IMR-90 (cell line): ENCODE results near the gene ZSCAN30. TPM values are rescaled to one million over a fixed set of nuclear protein-coding genes. Genes with fewer than 3 reads are reported as not detected.
A peak's percentile ranks its signal among the peaks of the same experiment; 100 is the strongest.

Source experiments
- ATAC-seq: fragments of 200-7000 bp; cut with Tn5 transposase; 2 replicates; pipeline ENCODE4 v1.9.1; 2020; ENCODE audit warnings: low read depth, mild to moderate bottlenecking, moderate library complexity
- BruUV-seq: library from RNA; stranded (reverse); fragments of 400-500 nt; replicated peaks from 2 replicates; lab custom pipeline; 2021; lab: Mats Ljungman, UMichigan
- CTCF ChIA-PET: fragments of 300-600 bp; formaldehyde crosslinking; extraction: SDS; loops from one replicate; lab custom pipeline; 2021; ENCODE audit warnings: antibody characterized with exemption; lab: Yijun Ruan, JAX
- POLR2A ChIA-PET: fragments of 300-600 bp; sonication (Branson Sonifier 250); formaldehyde crosslinking; loops from one replicate; lab custom pipeline; 2022; ENCODE audit warnings: antibody characterized with exemption; ENCODE audit not compliant: unreplicated experiment; lab: Charles Lee
- DNase-seq: peaks from one replicate; pipeline ENCODE4 v3.0.0; 2013
- H2AFZ ChIP-seq: replicated peaks from 2 replicates; pipeline ENCODE3; 2013; ENCODE audit warnings: low read length, mild to moderate bottlenecking; ENCODE audit not compliant: poor library complexity
- H2AK5ac ChIP-seq: 2 replicates; pipeline ENCODE4 v1.6.1; 2013; ENCODE audit warnings: low read depth, low read length, inconsistent platforms
- H2AK9ac ChIP-seq: replicated peaks from 2 replicates; pipeline ENCODE3; 2013; ENCODE audit warnings: mild to moderate bottlenecking, low read depth, low read length, moderate library complexity; ENCODE audit not compliant: poor library complexity
- H2BK120ac ChIP-seq: 2 replicates; pipeline ENCODE4 v1.6.1; 2013; ENCODE audit warnings: low read depth, low read length, inconsistent platforms
- H2BK15ac ChIP-seq: 3 replicates; pipeline ENCODE4 v1.6.1; 2013; ENCODE audit warnings: low read depth, low read length, inconsistent platforms
- H2BK20ac ChIP-seq: 2 replicates; pipeline ENCODE4 v1.6.1; 2013; ENCODE audit warnings: low read depth, mild to moderate bottlenecking, inconsistent platforms, low read length, moderate library complexity
- H2BK5ac ChIP-seq: 2 replicates; pipeline ENCODE4 v1.6.1; 2013; ENCODE audit warnings: mild to moderate bottlenecking, low read depth, low read length, inconsistent platforms; ENCODE audit not compliant: poor library complexity, severe bottlenecking
- H3K14ac ChIP-seq: replicated peaks from 2 replicates; pipeline ENCODE4 v1.6.1; 2013; ENCODE audit warnings: low read depth, low read length, inconsistent platforms
- H3K18ac ChIP-seq: 2 replicates; pipeline ENCODE4 v1.6.1; 2013; ENCODE audit warnings: low read depth, low read length, control low read depth
- H3K23ac ChIP-seq: 2 replicates; pipeline ENCODE4 v1.6.1; 2013; ENCODE audit warnings: low read depth, low read length, inconsistent platforms
- H3K27ac ChIP-seq: 2 replicates; pipeline ENCODE4 v1.5.1; 2013; ENCODE audit warnings: mild to moderate bottlenecking, control low read depth, low read length; ENCODE audit not compliant: insufficient read depth
- H3K27me3 ChIP-seq: 2 replicates; pipeline ENCODE4 v1.6.1; 2013; ENCODE audit warnings: low read length; ENCODE audit not compliant: control insufficient read depth, insufficient read depth
- H3K36me3 ChIP-seq: 2 replicates; pipeline ENCODE4 v1.6.1; 2013; ENCODE audit warnings: low read length, mixed read lengths; ENCODE audit not compliant: control insufficient read depth, insufficient read depth
- H3K4ac ChIP-seq: 2 replicates; pipeline ENCODE4 v1.6.1; 2013; ENCODE audit warnings: low read depth, low read length, inconsistent platforms
- H3K4me1 ChIP-seq: 2 replicates; pipeline ENCODE4 v1.6.1; 2013; ENCODE audit warnings: low read length, mixed read lengths; ENCODE audit not compliant: control insufficient read depth, insufficient read depth
- H3K4me2 ChIP-seq: 2 replicates; pipeline ENCODE4 v1.6.1; 2013; ENCODE audit warnings: low read depth, mild to moderate bottlenecking, control low read depth, low read length, moderate library complexity
- H3K4me3 ChIP-seq: 2 replicates; pipeline ENCODE4 v1.5.1; 2013; ENCODE audit warnings: low read depth, mild to moderate bottlenecking, control low read depth, low read length, moderate library complexity; ENCODE audit not compliant: insufficient read depth
- H3K56ac ChIP-seq: 2 replicates; pipeline ENCODE4 v1.6.1; 2013; ENCODE audit warnings: low read length, inconsistent platforms; ENCODE audit not compliant: insufficient read depth; ENCODE audit errors: extremely low read depth
- H3K79me1 ChIP-seq, 2 experiments: 2 replicates each; pipeline ENCODE4 v1.6.1; 2013; ENCODE audit warnings: low read length in 2 of 2, inconsistent platforms in 1 of 2, low read depth in 1 of 2
- H3K9ac ChIP-seq: 2 replicates; pipeline ENCODE4 v1.6.1; 2013; ENCODE audit warnings: low read depth, low read length, control low read depth
- H3K9me1 ChIP-seq: 2 replicates; pipeline ENCODE4 v1.6.1; 2013; ENCODE audit warnings: low read length, inconsistent platforms; ENCODE audit not compliant: insufficient read depth
- H3K9me3 ChIP-seq: 2 replicates; pipeline ENCODE4 v1.6.1; 2013; ENCODE audit warnings: low read length; ENCODE audit not compliant: control insufficient read depth, insufficient read depth
- H4K20me1 ChIP-seq: 2 replicates; pipeline ENCODE4 v1.6.1; 2013; ENCODE audit warnings: low read length, inconsistent platforms; ENCODE audit not compliant: insufficient read depth
- H4K5ac ChIP-seq: 2 replicates; pipeline ENCODE4 v1.6.1; 2013; ENCODE audit warnings: mild to moderate bottlenecking, low read depth, low read length, control low read depth
- H4K8ac ChIP-seq, 2 experiments: 2 replicates each; pipeline ENCODE4 v1.6.1; 2013; ENCODE audit warnings: low read depth in 2 of 2, low read length in 2 of 2, control low read depth in 1 of 2, inconsistent platforms in 1 of 2
- H4K91ac ChIP-seq: 2 replicates; pipeline ENCODE4 v1.6.1; 2013; ENCODE audit warnings: low read depth, low read length, inconsistent platforms; ENCODE audit not compliant: insufficient read depth
- MAFK ChIP-seq: IDR thresholded peaks from 2 replicates; pipeline ENCODE4 v1.6.1; 2012; ENCODE audit warnings: low read depth, low read length, improper control_type of control experiment
- SMC3 ChIP-seq: fragments of 150-350 bp; IDR thresholded peaks from 2 replicates; pipeline ENCODE4 v1.6.1; 2016; ENCODE audit warnings: low read depth, mild to moderate bottlenecking, antibody characterized with exemption, low read length, moderate library complexity
- WGBS, 2 experiments: methylation state at CpG; one replicate each; pipeline versions ENCODE4 v1.1.5 to v1.1.7; 2013; ENCODE audit warnings: missing lambda C conversion rate in 2 of 2; ENCODE audit not compliant: insufficient read length in 1 of 2; ENCODE audit errors: extremely low coverage in 2 of 2; 5-methylcytosine and 5-hydroxymethylcytosine counted together
- dilution Hi-C: fragments of 300-500 bp; cut with HindIII; formaldehyde crosslinking; loops from one replicate; pipeline ENCODE4 v1.14.3; 2018; ENCODE audit warnings: low sequenced_read_pairs; ENCODE audit not compliant: unreplicated experiment
- in situ Hi-C: fragments of 300-500 bp; cut with MboI; formaldehyde crosslinking; loops from 3 replicates; pipeline ENCODE4 v1.14.3; 2019; ENCODE audit warnings: low sequenced_read_pairs, inconsistent platforms, mixed read lengths
- intact Hi-C: fragments of 100-400 bp; cut with micrococcal nuclease; formaldehyde crosslinking; loops from 2 replicates; pipeline ENCODE4 v1.10.0; 2022
- polyA plus RNA-seq, 3 experiments: library from polyadenylated mRNA; depleted of rRNA; stranded (reverse); fragments of >200 nt; gene quantifications; 2 replicates each; pipeline ENCODE4 v1.2.3, GENCODE V29; 2012; ENCODE audit warnings: low replicate concordance in 1 of 3
- total RNA-seq: library from RNA; depleted of rRNA; stranded (reverse); fragments of >200 nt; gene quantifications from 2 replicates; pipeline ENCODE4 v1.2.3, GENCODE V29; 2012

Gene ZSCAN30
- total and polyA plus RNA-seq, 2 of the 4 experiments (the other 2 are of a cell fraction), result 9.9 to 17.7 TPM

GRCh38 chr18:35223797-35224196, 66.2 kb downstream of the ZSCAN30 start:
- Histone ChIP-seq H3K23ac (no peak overlapping the region), H3K4me1 (peaks cover 2% of the 10 kb centered on the region; the same call in 1 of the 2 replicates), H3K4ac (no peak overlapping the region), H4K5ac (no peak overlapping the region), H3K14ac (no peak overlapping the region), H2BK120ac (no peak overlapping the region), H4K20me1 (no peaks in the 10 kb centered on the region), H2BK5ac (no peak overlapping the region), H4K91ac (no peak overlapping the region), H3K18ac (no peak overlapping the region), H3K56ac (no peak overlapping the region), H2AK5ac (no peak overlapping the region), H2BK20ac (no peak overlapping the region), H3K9me3 (no peaks in the 10 kb centered on the region), H3K4me3 (no peak overlapping the region), H4K8ac (no peak overlapping the region), H2AFZ (no peak overlapping the region), H3K9ac (no peak overlapping the region), H3K9me1 (no peaks in the 10 kb centered on the region), H2BK15ac (no peak overlapping the region), H3K79me1 (no peaks in the 10 kb centered on the region), H3K27ac (no peak overlapping the region), H3K36me3 (no peaks in the 10 kb centered on the region), H3K27me3 (no peaks in the 10 kb centered on the region; the same call in 1 of the 2 replicates), H3K4me2 (no peak overlapping the region), H2AK9ac (no peak overlapping the region)
- CTCF ChIA-PET, result no interaction called here
- intact Hi-C loops (no loop called here), in situ Hi-C loops (no loop called here), dilution Hi-C loops (no loop called here)
- no CpG with 5 or more reads among the region's 3 CpGs for WGBS, 2 experiments
- DNase-seq (no peak), ATAC-seq (no peak)
- TF ChIP-seq SMC3, result no peak
- TF ChIP-seq MAFK, result peak; percentile 60
- POLR2A ChIA-PET, result no interaction called here
- BruUV-seq, result no TSS peak
